ENCODE results near the gene DNM3.

DNM3 gene

DNA sequence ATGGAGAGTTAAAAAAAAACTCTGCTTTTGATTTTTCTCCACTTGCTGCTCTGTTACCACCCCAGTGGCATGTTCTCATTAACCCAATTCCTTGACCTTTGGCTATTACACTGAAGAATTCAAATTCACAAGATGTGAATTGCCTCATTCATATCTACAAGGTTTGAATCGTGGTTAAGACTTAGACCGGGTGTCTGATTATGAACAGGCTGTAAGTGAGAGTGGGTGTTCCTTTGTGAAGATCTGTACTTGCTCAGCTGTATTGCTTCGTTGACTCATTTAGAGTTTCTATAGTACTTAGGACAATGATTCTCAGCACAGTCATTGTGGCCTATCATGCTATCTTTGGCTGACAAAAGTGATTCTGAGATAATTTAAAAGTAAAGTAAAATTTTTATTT, 36.4 kb downstream of the DNM3 start:
- no peak overlapping the region for H3K4me3 ChIP-seq (ENCODE audit: low read depth, low read length)
- TF ChIP-seq, protein P1, sequence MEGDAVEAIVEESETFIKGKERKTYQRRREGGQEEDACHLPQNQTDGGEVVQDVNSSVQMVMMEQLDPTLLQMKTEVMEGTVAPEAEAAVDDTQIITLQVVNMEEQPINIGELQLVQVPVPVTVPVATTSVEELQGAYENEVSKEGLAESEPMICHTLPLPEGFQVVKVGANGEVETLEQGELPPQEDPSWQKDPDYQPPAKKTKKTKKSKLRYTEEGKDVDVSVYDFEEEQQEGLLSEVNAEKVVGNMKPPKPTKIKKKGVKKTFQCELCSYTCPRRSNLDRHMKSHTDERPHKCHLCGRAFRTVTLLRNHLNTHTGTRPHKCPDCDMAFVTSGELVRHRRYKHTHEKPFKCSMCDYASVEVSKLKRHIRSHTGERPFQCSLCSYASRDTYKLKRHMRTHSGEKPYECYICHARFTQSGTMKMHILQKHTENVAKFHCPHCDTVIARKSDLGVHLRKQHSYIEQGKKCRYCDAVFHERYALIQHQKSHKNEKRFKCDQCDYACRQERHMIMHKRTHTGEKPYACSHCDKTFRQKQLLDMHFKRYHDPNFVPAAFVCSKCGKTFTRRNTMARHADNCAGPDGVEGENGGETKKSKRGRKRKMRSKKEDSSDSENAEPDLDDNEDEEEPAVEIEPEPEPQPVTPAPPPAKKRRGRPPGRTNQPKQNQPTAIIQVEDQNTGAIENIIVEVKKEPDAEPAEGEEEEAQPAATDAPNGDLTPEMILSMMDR (conservative IDR thresholded peaks at IDR 0.05; ENCODE audit: low read depth, low read length), result no peak
- DNase-seq (ENCODE audit: low read depth), result no peak

DNA sequence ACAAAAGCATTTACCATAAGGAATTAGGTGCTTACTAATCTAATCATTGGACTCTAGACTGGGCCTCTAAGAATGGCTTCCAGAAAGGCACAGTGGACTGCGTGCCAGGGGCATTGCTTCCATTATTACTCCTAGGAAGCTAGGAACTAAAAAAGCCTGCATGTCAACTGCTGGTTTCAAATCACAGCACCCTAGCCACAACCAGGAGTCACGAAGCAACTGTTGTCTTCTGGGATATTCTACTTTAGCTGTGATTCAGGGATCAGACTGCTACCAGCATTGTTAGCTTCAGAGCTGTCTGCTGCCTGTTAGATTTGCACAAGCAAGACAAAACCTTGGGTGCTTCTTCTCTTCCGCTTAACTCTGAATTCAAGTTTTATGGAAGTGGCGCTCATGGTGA, 38.3 kb downstream of the DNM3 start:
- TF ChIP-seq, protein P1 (conservative IDR thresholded peaks at IDR 0.05; ENCODE audit: low read depth, low read length), result no peak
- no peak for DNase-seq (ENCODE audit: low read depth)
- H3K4me3 ChIP-seq (ENCODE audit: low read depth, low read length), result no peak overlapping the region

DNA sequence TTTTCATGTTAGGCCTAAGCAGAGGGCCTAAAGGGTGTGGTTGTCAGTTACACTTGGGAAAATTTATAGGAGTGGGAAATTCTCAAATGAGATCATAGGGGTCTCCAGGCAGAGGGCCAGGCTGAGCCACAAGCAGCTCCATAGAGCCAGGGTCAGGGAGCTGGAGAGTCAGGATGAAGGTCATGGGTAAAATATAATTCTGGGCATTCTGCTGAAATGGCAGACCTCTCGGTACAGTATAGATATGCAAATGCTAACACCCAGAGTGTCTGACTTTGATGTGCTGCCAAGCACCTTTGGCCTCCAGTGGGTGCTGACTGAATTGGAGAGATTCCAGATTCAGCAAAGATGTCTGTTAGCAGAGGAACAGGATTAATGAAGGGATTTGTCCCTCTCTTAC, 40.1 kb downstream of the DNM3 start:
- no peak overlapping the region for H3K4me3 ChIP-seq (ENCODE audit: low read depth, low read length)
- DNase-seq (ENCODE audit: low read depth), result no peak
- TF ChIP-seq, protein P1 (conservative IDR thresholded peaks at IDR 0.05; ENCODE audit: low read depth, low read length), result no peak

DNA sequence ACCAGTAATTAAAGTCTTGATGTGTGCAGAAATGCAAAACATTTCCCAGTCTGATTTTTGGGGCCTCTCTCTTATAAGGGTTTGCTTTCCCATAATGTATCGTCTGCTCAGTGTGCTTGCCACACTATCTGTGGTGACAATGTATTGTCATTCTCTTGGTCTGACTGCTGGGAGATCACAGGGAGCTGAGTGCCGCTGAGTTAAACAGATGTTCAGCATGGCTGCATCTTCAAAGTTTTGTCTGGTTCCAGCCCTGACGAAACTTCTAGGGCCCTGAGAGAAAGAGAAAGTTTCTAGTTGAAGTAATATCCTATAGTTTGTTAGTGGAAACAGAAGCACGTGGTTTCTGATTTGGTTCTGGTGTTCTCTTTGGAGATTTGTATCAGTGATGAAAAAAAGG, 42.6 kb downstream of the DNM3 start:
- H3K4me3 ChIP-seq (ENCODE audit: low read depth, low read length), result no peak overlapping the region
- no peak for DNase-seq (ENCODE audit: low read depth)
- TF ChIP-seq, protein P1 (conservative IDR thresholded peaks at IDR 0.05; ENCODE audit: low read depth, low read length), result no peak

DNA sequence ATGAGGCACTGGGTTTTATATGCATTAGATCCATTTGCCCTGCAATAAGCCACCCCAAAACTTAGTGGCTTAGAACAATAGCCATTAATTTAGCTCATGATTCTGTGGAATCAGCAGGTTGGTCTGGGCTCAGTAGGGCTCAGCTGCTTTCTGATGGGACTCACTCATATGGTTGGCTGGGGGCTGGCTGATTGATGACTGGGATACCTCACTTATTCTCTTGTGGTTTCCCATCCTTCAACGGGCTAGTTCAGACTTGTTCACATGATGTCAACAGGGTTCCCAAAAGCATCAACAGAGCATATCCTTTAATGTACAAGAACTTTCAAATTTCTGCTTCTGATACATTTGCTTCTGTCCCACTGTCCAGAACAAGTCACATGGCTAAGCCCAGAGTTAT, 43.2 kb downstream of the DNM3 start:
- TF ChIP-seq, protein P1 (conservative IDR thresholded peaks at IDR 0.05; ENCODE audit: low read depth, low read length), result no peak
- no peak overlapping the region for H3K4me3 ChIP-seq (ENCODE audit: low read depth, low read length)
- no peak for DNase-seq (ENCODE audit: low read depth)

DNA sequence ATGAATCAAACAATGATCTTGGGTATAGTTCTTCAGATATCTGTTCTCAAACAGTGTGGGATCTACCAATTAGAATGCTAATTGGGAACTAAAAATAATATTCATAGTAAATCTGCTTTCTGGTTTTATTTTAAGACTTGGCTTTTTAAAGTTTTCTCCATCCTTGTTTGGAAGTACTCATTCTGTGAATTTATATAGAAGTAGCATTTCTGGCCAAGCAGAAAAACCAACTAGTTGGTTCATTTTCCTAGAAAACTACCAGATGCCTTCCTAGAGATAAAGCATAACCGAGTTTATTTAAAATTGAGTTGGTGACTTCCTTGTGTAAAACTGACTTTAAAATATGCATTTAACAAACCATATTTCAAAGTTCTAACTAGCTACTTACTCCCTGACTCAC, 48.8 kb downstream of the DNM3 start:
- no peak for DNase-seq (ENCODE audit: low read depth)
- TF ChIP-seq, protein P1 (conservative IDR thresholded peaks at IDR 0.05; ENCODE audit: low read depth, low read length), result no peak
- no peak overlapping the region for H3K4me3 ChIP-seq (ENCODE audit: low read depth, low read length)

DNA sequence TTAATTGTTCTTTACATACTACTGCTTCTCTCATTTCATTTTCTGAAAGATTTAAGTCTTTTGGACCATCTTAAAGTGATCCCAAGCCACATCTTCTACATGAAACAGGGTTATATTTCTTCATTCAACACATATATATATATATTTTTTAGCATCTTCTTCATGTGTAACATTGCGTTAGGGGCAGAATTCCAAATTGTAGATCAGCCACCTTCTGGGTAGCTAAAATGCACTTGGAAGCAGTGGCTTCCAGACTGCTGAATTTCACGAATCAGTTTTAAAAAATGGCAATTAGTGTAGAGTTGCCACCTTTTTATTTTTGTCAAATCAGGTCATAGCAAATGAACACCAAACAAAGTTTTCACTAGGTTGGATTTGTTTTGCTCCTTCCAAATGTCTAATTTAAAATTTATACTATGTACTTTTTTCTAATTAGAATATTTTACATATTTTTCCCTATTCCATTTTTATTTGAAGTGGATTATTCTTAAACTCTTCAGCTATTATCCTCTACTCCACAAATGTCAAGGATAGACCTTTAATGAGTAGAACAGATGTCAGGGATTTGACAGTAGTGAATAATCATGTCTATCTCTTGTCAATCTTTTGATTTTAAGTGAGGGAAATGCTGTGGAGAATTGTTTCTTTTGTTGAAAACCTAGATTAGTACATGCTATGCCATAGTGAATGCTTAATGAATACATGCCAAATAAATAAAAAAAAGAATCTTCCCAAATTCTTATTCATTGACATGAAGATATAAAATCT, 55.8 kb downstream of the DNM3 start:
- DNase-seq (ENCODE audit: low read depth), result no peak
- no peak overlapping the region for H3K4me3 ChIP-seq (ENCODE audit: low read depth, low read length)
- TF ChIP-seq, protein P1 (conservative IDR thresholded peaks at IDR 0.05; ENCODE audit: low read depth, low read length), result no peak

Measured in choroid plexus epithelial cell (primary cell).